Gastrocnemius medialis (tissue), 4 donors: ENCODE results near the gene DCAF5. TPM values are rescaled to one million over a fixed set of nuclear protein-coding genes. Genes with fewer than 3 reads are reported as not detected.
A peak's percentile ranks its signal among the peaks of the same experiment; 100 is the strongest.

Experiments used
- ATAC-seq, 2 donors: fragments of 150-250 bp; one replicate each; pipeline ENCODE4 v1.9.1; 2016
- DNase-seq, 2 donors: peaks; one replicate each; pipeline ENCODE4 v3.0.0-alpha.2; 2019
- H3K27ac ChIP-seq, 4 donors: fragments of 200-600 bp; sonication (generic); 1 replicate in 1 of 4; 2 replicates in 3 of 4; pipeline ENCODE4 v1.5.1; 2016 to 2018; ENCODE audit warnings: mild to moderate bottlenecking in 2 of 4, moderate library complexity in 1 of 4
- H3K27me3 ChIP-seq, 3 donors: fragments of 200-600 bp; sonication (generic) in 2 of 3; 1 replicate in 1 of 3; 2 replicates in 2 of 3; pipeline versions ENCODE4 v1.5.1 to v1.6.0; 2016 to 2019; ENCODE audit warnings: mild to moderate bottlenecking in 1 of 3, moderate library complexity in 1 of 3
- H3K36me3 ChIP-seq, 2 donors: fragments of 200-600 bp; sonication (generic) in 1 of 2; one replicate each; pipeline ENCODE4 v1.5.1; 2017 to 2018
- H3K4me1 ChIP-seq, 2 donors: fragments of 200-600 bp; sonication (generic) in 1 of 2; one replicate each; pipeline ENCODE4 v1.5.1; 2016 to 2017; ENCODE audit warnings: mild to moderate bottlenecking in 2 of 2
- H3K4me3 ChIP-seq, 4 donors: fragments of 200-600 bp; sonication (generic) in 3 of 4; 1 replicate in 1 of 4; 2 replicates in 3 of 4; pipeline ENCODE4 v1.5.1; 2016 to 2019; ENCODE audit warnings: mild to moderate bottlenecking in 2 of 4
- H3K9me3 ChIP-seq, 3 donors: fragments of 200-600 bp; sonication (generic) in 2 of 3; 1 replicate in 1 of 3; 2 replicates in 2 of 3; pipeline ENCODE4 v1.5.1; 2016 to 2019
- CTCF ChIP-seq, 5 experiments: fragments of 450-650 bp in 3 of 5; fragments of 200-600 bp in 2 of 5; sonication (generic) in 2 of 5; IDR thresholded peaks in 4 of 5; conservative IDR thresholded peaks in 1 of 5; 1 replicate in 4 of 5; 2 replicates in 1 of 5; pipeline ENCODE4 v1.5.1; 2016 to 2019; ENCODE audit warnings: antibody characterized with exemption in 5 of 5, mild to moderate bottlenecking in 3 of 5, moderate library complexity in 3 of 5
- POLR2A ChIP-seq, 2 donors: fragments of 450-650 bp; IDR thresholded peaks; one replicate each; pipeline ENCODE4 v1.6.1; 2017; ENCODE audit warnings: antibody characterized with exemption in 2 of 2, mild to moderate bottlenecking in 2 of 2, moderate library complexity in 2 of 2
- in situ Hi-C, 4 donors: fragments of 200-750 bp; cut with MboI; loops; one replicate each; pipeline versions ENCODE4 v1.15.0 to v1.8.0; 2017; ENCODE audit warnings: low sequenced_read_pairs in 4 of 4
- intact Hi-C: fragments of 100-400 bp; cut with DNase I; formaldehyde crosslinking; loops from one replicate; pipeline ENCODE4 v1.15.1; 2023; ENCODE audit warnings: low total_unique reads
- total RNA-seq, 4 donors: library from RNA; depleted of rRNA; stranded (reverse); fragments of >200 nt; gene quantifications; one replicate each; pipeline versions ENCODE4 v1.1.0 to v1.2.3, GENCODE V29; 2016

Gene DCAF5
- total RNA-seq, 4 donors from 2014 or later, result 45.9 to 96.6 (median 66.8) TPM

- peak in 1 of 2 donors; percentile 2 for ATAC-seq
- Histone ChIP-seq H3K27ac (peak overlapping the region; percentile 10 to 78 (median 74)), H3K9me3 (no peaks in the 10 kb centered on the region), H3K4me3 (no peak overlapping the region), H3K36me3 (peaks cover 0 to 25% of the 10 kb centered on the region in 2 donors), H3K4me1 (peaks cover 46 to 53% of the 10 kb centered on the region in 2 donors), H3K27me3 (no peaks in the 10 kb centered on the region)
- intact Hi-C loops, result no loop called here
- no peak for TF ChIP-seq POLR2A (IDR thresholded peaks at IDR 0.05)
- TF ChIP-seq CTCF (IDR thresholded peaks at IDR 0.05 in 4 of 5, conservative IDR thresholded peaks at IDR 0.05 in 1 of 5), result no peak
- no peak for DNase-seq
- in situ Hi-C loops, result no loop called here
These were observed 102.4 kb downstream of the DCAF5 start for GRCh38 chr14:69050240-69051184.

- Histone ChIP-seq H3K4me3 (no peak overlapping the region), H3K27ac (peak overlapping the region; percentile 60 to 78 (median 74)), H3K27me3 (no peaks in the 10 kb centered on the region), H3K4me1 (peaks cover 54 to 62% of the 10 kb centered on the region in 2 donors), H3K36me3 (peaks cover 0 to 17% of the 10 kb centered on the region in 2 donors), H3K9me3 (no peaks in the 10 kb centered on the region)
- in situ Hi-C loops (no loop called here), intact Hi-C loops (loop anchor here (2.0 kb wide), 1 partner anchor 71 kb away; the partner anchor contains the start of gene ACTN1)
- TF ChIP-seq POLR2A (IDR thresholded peaks at IDR 0.05) (peak in 1 of 2 donors; percentile 43), CTCF (IDR thresholded peaks at IDR 0.05 in 4 of 5, conservative IDR thresholded peaks at IDR 0.05 in 1 of 5) (no peak)
- ATAC-seq (peak; percentile 85 to 87), DNase-seq (peak in 1 of 2 donors; percentile 31)
These were observed 103.2 kb downstream of the DCAF5 start for GRCh38 chr14:69049675-69050074.

- intact Hi-C loops (loop anchor here (2.0 kb wide), 1 partner anchor 70 kb away; the partner anchor contains the start of gene ACTN1), in situ Hi-C loops (no loop called here)
- no peaks in the 10 kb centered on the region for H3K27me3 ChIP-seq
- peaks cover 0 to 5% of the 10 kb centered on the region in 2 donors for H3K36me3 ChIP-seq
- TF ChIP-seq POLR2A (IDR thresholded peaks at IDR 0.05), result no peak
- no peak overlapping the region for H3K4me3 ChIP-seq
- no peak for ATAC-seq
- no peaks in the 10 kb centered on the region for H3K9me3 ChIP-seq
- peaks cover 62 to 73% of the 10 kb centered on the region in 2 donors for H3K4me1 ChIP-seq
- peak overlapping the region; percentile 60 to 78 (median 74) for H3K27ac ChIP-seq
- no peak for DNase-seq
These were observed 104.5 kb downstream of the DCAF5 start for GRCh38 chr14:69048456-69048855.

- TF ChIP-seq POLR2A (IDR thresholded peaks at IDR 0.05) (no peak), CTCF (IDR thresholded peaks at IDR 0.05 in 4 of 5, conservative IDR thresholded peaks at IDR 0.05 in 1 of 5) (no peak)
- no peaks in the 10 kb centered on the region for H3K36me3 ChIP-seq
- H3K9me3 ChIP-seq, result no peaks in the 10 kb centered on the region
- peaks cover 59 to 74% of the 10 kb centered on the region in 2 donors for H3K4me1 ChIP-seq
- no peaks in the 10 kb centered on the region for H3K27me3 ChIP-seq
- DNase-seq (no peak), ATAC-seq (no peak)
- in situ Hi-C loops, result no loop called here
- intact Hi-C loops, result no loop called here
- H3K4me3 ChIP-seq, result no peak overlapping the region
- peak overlapping the region; percentile 21 to 78 (median 62) for H3K27ac ChIP-seq
These were observed 105.7 kb downstream of the DCAF5 start for GRCh38 chr14:69047255-69047654.

- Histone ChIP-seq H3K4me1 (peaks cover 52 to 67% of the 10 kb centered on the region in 2 donors), H3K9me3 (no peaks in the 10 kb centered on the region), H3K27ac (peak overlapping the region; percentile 21 to 78 (median 62)), H3K36me3 (no peaks in the 10 kb centered on the region), H3K4me3 (no peak overlapping the region), H3K27me3 (peaks cover 0 to 5% (median 0%) of the 10 kb centered on the region in 3 donors)
- DNase-seq (no peak), ATAC-seq (no peak)
- intact Hi-C loops, result no loop called here
- TF ChIP-seq POLR2A (IDR thresholded peaks at IDR 0.05) (no peak), CTCF (IDR thresholded peaks at IDR 0.05 in 4 of 5, conservative IDR thresholded peaks at IDR 0.05 in 1 of 5) (no peak)
- in situ Hi-C loops, result no loop called here
These were observed 106.5 kb downstream of the DCAF5 start for GRCh38 chr14:69046476-69046860.
